GM19463 (cell line): ENCODE measurements around the gene SLC17A9.

ENCODE experiments used
- ATAC-seq: cut with Tn5 transposase; IDR thresholded peaks from one replicate; pipeline ENCODE4 v1.9.1; 2021; ENCODE audit warnings: mild to moderate bottlenecking, moderate library complexity; ENCODE audit not compliant: unreplicated experiment

The SLC17A9 gene

GRCh38 chr20:62952373-62952967 lies at the start of gene SLC17A9:
Gene SLC17A9 (plus strand): TSS chr20:62952709. CDS start chr20:62952831, 122 bp downstream.
- ATAC-seq: peak; percentile 68

GRCh38 chr20:62902926-62903615 lies 49.4 kb upstream of the SLC17A9 start:
- no peak for ATAC-seq

GRCh38 chr20:62905536-62906117 lies 46.9 kb upstream of the SLC17A9 start:
- ATAC-seq: no peak

- no peak for ATAC-seq
Observed at GRCh38 chr20:62906209-62906608, 46.3 kb upstream of the SLC17A9 start.

- ATAC-seq: no peak
Observed at GRCh38 chr20:62906647-62907375, 45.7 kb upstream of the SLC17A9 start.

- ATAC-seq: no peak
Observed at GRCh38 chr20:62907384-62908317, 44.9 kb upstream of the SLC17A9 start.

- ATAC-seq: no peak
Observed at GRCh38 chr20:62908971-62909791, 43.3 kb upstream of the SLC17A9 start.

GRCh38 chr20:62910217-62910766 lies 42.2 kb upstream of the SLC17A9 start:
- no peak for ATAC-seq

- no peak for ATAC-seq
Observed at GRCh38 chr20:62910777-62911497, 41.6 kb upstream of the SLC17A9 start.

- no peak for ATAC-seq
Observed at GRCh38 chr20:62911701-62912280, 40.7 kb upstream of the SLC17A9 start.

GRCh38 chr20:62913043-62913630 lies 39.4 kb upstream of the SLC17A9 start:
- no peak for ATAC-seq

GRCh38 chr20:62914436-62914835 lies 38.1 kb upstream of the SLC17A9 start:
- ATAC-seq: no peak

GRCh38 chr20:62914970-62915457 lies 37.5 kb upstream of the SLC17A9 start:
- ATAC-seq: no peak

GRCh38 chr20:62916703-62917476 lies 35.6 kb upstream of the SLC17A9 start:
- ATAC-seq: no peak

GRCh38 chr20:62917720-62918119 lies 34.8 kb upstream of the SLC17A9 start:
- no peak for ATAC-seq

- no peak for ATAC-seq
Observed at GRCh38 chr20:62918147-62918546, 34.4 kb upstream of the SLC17A9 start.

GRCh38 chr20:62918831-62919230 lies 33.7 kb upstream of the SLC17A9 start:
- ATAC-seq: no peak
